ENCODE measurements around the gene ARRB2. TPM values are rescaled to one million over a fixed set of nuclear protein-coding genes. Genes with fewer than 3 reads are reported as not detected.

ARRB2 gene
- total and polyA plus RNA-seq, 2 of the 4 experiments (the other 2 are of a cell fraction) = 3.9 to 10.6 TPM

GRCh38 chr17:4665027-4665426, 45.4 kb upstream of the ARRB2 start:
- Histone ChIP-seq H2BK15ac (ENCODE audit: low read depth, low read length) (no peak overlapping the region), H2AK9ac (replicated peaks; ENCODE audit: low read depth, low read length, poor library complexity) (no peak overlapping the region), H3K36me3 (ENCODE audit: control insufficient read depth, insufficient read depth, low read length) (no peaks in the 10 kb centered on the region), H3K4me1 (ENCODE audit: control insufficient read depth, insufficient read depth, low read length) (no peaks in the 10 kb centered on the region), H3K18ac (ENCODE audit: low read depth, low read length) (no peak overlapping the region), H4K91ac (ENCODE audit: insufficient read depth, low read depth, low read length) (no peak overlapping the region), H3K79me1 (ENCODE audit: low read depth in 1 of 2, low read length in 2 of 2) (no peaks in the 10 kb centered on the region), H2BK5ac (ENCODE audit: low read depth, low read length, poor library complexity, severe bottlenecking) (no peak overlapping the region), H4K5ac (ENCODE audit: low read depth, low read length) (no peak overlapping the region), H3K9me1 (ENCODE audit: insufficient read depth, low read length) (no peaks in the 10 kb centered on the region), H3K4me2 (ENCODE audit: low read depth, low read length) (no peak overlapping the region), H2BK120ac (ENCODE audit: low read depth, low read length) (no peak overlapping the region), H4K20me1 (ENCODE audit: insufficient read depth, low read length) (no peaks in the 10 kb centered on the region), H3K4me3 (ENCODE audit: insufficient read depth, low read depth, low read length) (no peak overlapping the region), H2BK20ac (ENCODE audit: low read depth, low read length) (no peak overlapping the region), H3K4ac (ENCODE audit: low read depth, low read length) (no peak overlapping the region), H2AFZ (replicated peaks; ENCODE audit: low read length, poor library complexity) (no peak overlapping the region), H3K56ac (ENCODE audit: extremely low read depth, insufficient read depth, low read length) (no peak overlapping the region), H3K23ac (ENCODE audit: low read depth, low read length) (no peak overlapping the region), H3K9ac (ENCODE audit: low read depth, low read length) (no peak overlapping the region), H3K14ac (replicated peaks; ENCODE audit: low read depth, low read length) (no peak overlapping the region), H3K9me3 (ENCODE audit: control insufficient read depth, insufficient read depth, low read length) (no peaks in the 10 kb centered on the region), H4K8ac (ENCODE audit: low read depth in 2 of 2, low read length in 2 of 2) (no peak overlapping the region), H2AK5ac (ENCODE audit: low read depth, low read length) (no peak overlapping the region), H3K27ac (ENCODE audit: insufficient read depth, low read length) (no peak overlapping the region), H3K27me3 (ENCODE audit: control insufficient read depth, insufficient read depth, low read length) (peaks cover 22% of the 10 kb centered on the region)
- TF ChIP-seq SMC3 (IDR thresholded peaks at IDR 0.05; ENCODE audit: low read depth, low read length) = no peak
- no peak for TF ChIP-seq ELK1 (IDR thresholded peaks at IDR 0.05; ENCODE audit: borderline replicate concordance, low read depth, low read length)
- no peak for TF ChIP-seq CHD1 (IDR thresholded peaks at IDR 0.05; ENCODE audit: low read depth, low read length)
- TF ChIP-seq MAFK (IDR thresholded peaks at IDR 0.05; ENCODE audit: low read depth, low read length) = no peak
- no peak for TF ChIP-seq NFE2L2 (IDR thresholded peaks at IDR 0.05; ENCODE audit: low read depth, low read length)
- TF ChIP-seq CTCF (conservative IDR thresholded peaks at IDR 0.05; ENCODE audit: low read depth, low read length) = no peak
- TF ChIP-seq MAZ (IDR thresholded peaks at IDR 0.05; ENCODE audit: borderline replicate concordance, low read depth, low read length) = no peak
- no peak for TF ChIP-seq RAD21 (IDR thresholded peaks at IDR 0.05; ENCODE audit: low read length)
- TF ChIP-seq BHLHE40 (IDR thresholded peaks at IDR 0.05; ENCODE audit: low read depth, low read length) = no peak
- TF ChIP-seq CEBPB (IDR thresholded peaks at IDR 0.05; ENCODE audit: low read depth, low read length) = no peak
- no peak for TF ChIP-seq MXI1 (IDR thresholded peaks at IDR 0.05; ENCODE audit: borderline replicate concordance, low read depth, low read length)
- no peak for TF ChIP-seq RCOR1 (IDR thresholded peaks at IDR 0.05; ENCODE audit: insufficient replicate concordance, low read length)
- TF ChIP-seq POLR2A (IDR thresholded peaks at IDR 0.05; ENCODE audit: low read depth, low read length) = no peak
- TF ChIP-seq FOS (IDR thresholded peaks at IDR 0.05; ENCODE audit: low read depth, low read length) = no peak
- no peak for TF ChIP-seq USF2 (IDR thresholded peaks at IDR 0.05; ENCODE audit: low read depth, low read length)
- no peak for TF ChIP-seq RFX5 (IDR thresholded peaks at IDR 0.05; ENCODE audit: low read depth, low read length)
- DNase-seq (no peak), ATAC-seq (ENCODE audit: low read depth) (no peak)
- intact Hi-C loops (cut with micrococcal nuclease) (no loop called here), dilution Hi-C loops (cut with HindIII; ENCODE audit: low sequenced_read_pairs, unreplicated experiment) (no loop called here), in situ Hi-C loops (cut with MboI; ENCODE audit: low sequenced_read_pairs) (no loop called here)
- BruUV-seq (replicated peaks) = no TSS peak
- ChIA-PET POLR2A (ENCODE audit: unreplicated experiment) (no interaction called here), CTCF (no interaction called here)
- WGBS, 2 experiments (ENCODE audit: extremely low coverage in 2 of 2, insufficient read length in 1 of 2) = 74% methylated on average over 8 of the region's 9 CpGs; no CpG with 5 or more reads in 1 of the 2 experiments
